H1 (cell line): ENCODE measurements around the gene SDSL. TPM values are rescaled to one million over a fixed set of nuclear protein-coding genes. Genes with fewer than 3 reads are reported as not detected.
A peak's percentile ranks its signal among the peaks of the same experiment; 100 is the strongest.

Experiments used
- CTCF ChIA-PET: fragments of 300-600 bp; sonication (Branson Sonifier 250); formaldehyde crosslinking; loops from one replicate; lab custom pipeline; 2021; ENCODE audit not compliant: partially characterized antibody; lab: Charles Lee
- POLR2A ChIA-PET: fragments of 300-600 bp; sonication (Branson Sonifier 250); formaldehyde crosslinking; loops from one replicate; lab custom pipeline; 2021; ENCODE audit warnings: inconsistent platforms; ENCODE audit not compliant: partially characterized antibody; lab: Charles Lee
- DNase-seq, 2 experiments: peaks; one replicate each; pipeline versions ENCODE4 v3.0.0 to v3.0.0-alpha.2; 2010 to 2022; ENCODE audit warnings: low spot score in 2 of 2, low read depth in 1 of 2, mixed read lengths in 1 of 2
- FAIRE-seq: peaks from 2 replicates; lab custom pipeline; 2011; peaks lifted over from hg19 to GRCh38; lab: Jason Lieb, UNC
- H2AFZ ChIP-seq: 2 replicates; pipeline ENCODE4 v1.8.1; 2012; ENCODE audit warnings: low read length, inconsistent platforms
- H2AK5ac ChIP-seq: 2 replicates; pipeline ENCODE4 v1.6.1; 2013; ENCODE audit warnings: low read depth, low read length
- H2BK120ac ChIP-seq: replicated peaks from 2 replicates; pipeline ENCODE3; 2013; ENCODE audit warnings: low read depth, low read length, inconsistent platforms
- H2BK12ac ChIP-seq: 2 replicates; pipeline ENCODE4 v1.6.1; 2013; ENCODE audit warnings: low read depth, low read length
- H2BK15ac ChIP-seq: 2 replicates; pipeline ENCODE4 v1.6.1; 2013; ENCODE audit warnings: low read length
- H2BK20ac ChIP-seq: 2 replicates; pipeline ENCODE4 v1.6.1; 2013; ENCODE audit warnings: low read length
- H2BK5ac ChIP-seq: 2 replicates; pipeline ENCODE4 v1.6.1; 2013; ENCODE audit warnings: low read depth, low read length
- H3K14ac ChIP-seq: 2 replicates; pipeline ENCODE4 v1.6.1; 2013; ENCODE audit warnings: inconsistent platforms; ENCODE audit not compliant: insufficient read length
- H3K18ac ChIP-seq: 2 replicates; pipeline ENCODE4 v1.6.1; 2013; ENCODE audit warnings: low read length; ENCODE audit errors: extremely low read depth
- H3K23ac ChIP-seq: 2 replicates; pipeline ENCODE4 v1.6.1; 2013; ENCODE audit warnings: inconsistent platforms; ENCODE audit not compliant: insufficient read length
- H3K23me2 ChIP-seq: 2 replicates; pipeline ENCODE4 v1.6.1; 2013; ENCODE audit warnings: low read depth, low read length
- H3K27ac ChIP-seq: 2 replicates; pipeline ENCODE4 v1.6.1; 2011; ENCODE audit warnings: low read depth, low read length, inconsistent platforms
- H3K27me3 ChIP-seq, 4 experiments: replicated peaks in 1 of 4; 1 replicate in 1 of 4; 2 replicates in 3 of 4; pipeline versions ENCODE4 v1.6.1 to v1.8.1; 2011 to 2013; ENCODE audit warnings: low read length in 3 of 4, mild to moderate bottlenecking in 3 of 4, inconsistent platforms in 2 of 4, mixed read lengths in 2 of 4, moderate library complexity in 1 of 4; ENCODE audit not compliant: control insufficient read depth in 3 of 4, insufficient read depth in 3 of 4; ENCODE audit errors: extremely low read depth in 1 of 4
- H3K36me3 ChIP-seq, 4 experiments: 2 replicates each; pipeline versions ENCODE4 v1.6.1 to v1.8.1; 2011 to 2013; ENCODE audit warnings: mild to moderate bottlenecking in 4 of 4, low read length in 3 of 4, moderate library complexity in 2 of 4, control low read depth in 1 of 4, inconsistent platforms in 1 of 4; ENCODE audit not compliant: insufficient read depth in 4 of 4, control insufficient read depth in 2 of 4
- H3K4ac ChIP-seq: replicated peaks from 2 replicates; pipeline ENCODE3; 2013; ENCODE audit warnings: low read length, low read depth, mixed read lengths, inconsistent platforms; ENCODE audit not compliant: insufficient read length
- H3K4me1 ChIP-seq, 4 experiments: replicated peaks in 1 of 4; 1 replicate in 1 of 4; 2 replicates in 3 of 4; pipeline versions ENCODE4 v1.6.1 to v1.8.1; 2011 to 2013; ENCODE audit warnings: low read length in 3 of 4, inconsistent platforms in 2 of 4, mixed read lengths in 1 of 4; ENCODE audit not compliant: insufficient read depth in 4 of 4, control insufficient read depth in 3 of 4
- H3K4me2 ChIP-seq, 2 experiments: 2 replicates each; pipeline versions ENCODE4 v1.6.1 to v1.8.1; 2011 to 2013; ENCODE audit warnings: low read depth in 2 of 2, low read length in 2 of 2, control low read depth in 1 of 2, inconsistent platforms in 1 of 2, mild to moderate bottlenecking in 1 of 2; ENCODE audit not compliant: insufficient read depth in 1 of 2
- H3K4me3 ChIP-seq, 4 experiments: fragments of 200-600, 300-600 bp in 1 of 4; sonication (generic), shearing (Covaris generic), sonication (Bioruptor Twin) in 1 of 4; 2 replicates each; pipeline versions ENCODE4 v1.5.1 to v1.8.1; 2011 to 2016; ENCODE audit warnings: low read length in 4 of 4, low read depth in 3 of 4, control low read depth in 2 of 4, inconsistent platforms in 2 of 4, mild to moderate bottlenecking in 2 of 4, mixed read lengths in 1 of 4, moderate library complexity in 1 of 4; ENCODE audit not compliant: insufficient read depth in 2 of 4; ENCODE audit errors: extremely low read depth in 1 of 4
- H3K56ac ChIP-seq: replicated peaks from 2 replicates; pipeline ENCODE3; 2013; ENCODE audit warnings: low read depth, mild to moderate bottlenecking, mixed read lengths, low read length, inconsistent platforms; ENCODE audit not compliant: insufficient read length
- H3K79me1 ChIP-seq: 2 replicates; pipeline ENCODE4 v1.6.1; 2013; ENCODE audit warnings: low read depth, low read length, control low read depth
- H3K79me2 ChIP-seq, 2 experiments: 2 replicates each; pipeline versions ENCODE4 v1.6.1 to v1.8.1; 2012 to 2013; ENCODE audit warnings: low read length in 2 of 2, mild to moderate bottlenecking in 2 of 2, inconsistent platforms in 1 of 2; ENCODE audit not compliant: insufficient read depth in 2 of 2, control insufficient read depth in 1 of 2
- H3K9ac ChIP-seq, 4 experiments: replicated peaks in 1 of 4; 1 replicate in 1 of 4; 2 replicates in 3 of 4; pipeline versions ENCODE4 v1.6.1 to v1.8.1; 2011 to 2013; ENCODE audit warnings: low read depth in 3 of 4, low read length in 3 of 4, control low read depth in 2 of 4, mild to moderate bottlenecking in 2 of 4, moderate library complexity in 2 of 4, inconsistent platforms in 1 of 4; ENCODE audit errors: extremely low read depth in 1 of 4
- H3K9me3 ChIP-seq, 2 experiments: 2 replicates each; pipeline versions ENCODE4 v1.6.1 to v1.8.1; 2012 to 2013; ENCODE audit warnings: mild to moderate bottlenecking in 2 of 2, moderate library complexity in 2 of 2, control low read depth in 1 of 2, inconsistent platforms in 1 of 2, low read depth in 1 of 2, low read length in 1 of 2, mixed read lengths in 1 of 2; ENCODE audit not compliant: insufficient read depth in 2 of 2
- H4K20me1 ChIP-seq, 2 experiments: replicated peaks in 1 of 2; 2 replicates each; pipeline versions ENCODE3 to v1.8.1; 2011 to 2013; ENCODE audit warnings: inconsistent platforms in 2 of 2, low read length in 2 of 2, mild to moderate bottlenecking in 1 of 2; ENCODE audit not compliant: insufficient read depth in 2 of 2, control insufficient read depth in 1 of 2
- H4K5ac ChIP-seq: 2 replicates; pipeline ENCODE4 v1.6.1; 2013; ENCODE audit warnings: low read length, low read depth, mixed read lengths, inconsistent platforms; ENCODE audit not compliant: insufficient read length
- H4K8ac ChIP-seq: 2 replicates; pipeline ENCODE4 v1.8.0; 2013; ENCODE audit warnings: mild to moderate bottlenecking, moderate library complexity, low read length, inconsistent platforms; ENCODE audit not compliant: insufficient read depth; ENCODE audit errors: extremely low read depth
- H4K91ac ChIP-seq: replicated peaks from 2 replicates; pipeline ENCODE3; 2013; ENCODE audit warnings: low read length, mixed read lengths, inconsistent platforms; ENCODE audit not compliant: insufficient read length
- EZH2 ChIP-seq: fragments of 200-600 bp; sonication (generic); IDR thresholded peaks from 2 replicates; pipeline ENCODE4 v1.7.1; 2012; ENCODE audit warnings: low read depth, mild to moderate bottlenecking, moderate library complexity, low read length, inconsistent platforms; ENCODE audit not compliant: severe bottlenecking
- SAP30 ChIP-seq: fragments of 300-600 bp; sonication (generic); IDR thresholded peaks from 2 replicates; pipeline ENCODE4 v1.7.1; 2012; ENCODE audit warnings: low read length, moderate library complexity, mild to moderate bottlenecking, inconsistent platforms; ENCODE audit not compliant: insufficient read depth, insufficient replicate concordance
- WGBS, 2 experiments: shearing (Covaris generic) in 1 of 2; methylation state at CpG; one replicate each; pipeline versions ENCODE4 v1.1.6 to v1.1.7; 2013 to 2015; ENCODE audit warnings: low lambda C conversion rate in 2 of 2, mixed read lengths in 2 of 2, inconsistent platforms in 1 of 2, low coverage in 1 of 2, missing lambda C conversion rate in 1 of 2; ENCODE audit not compliant: insufficient replicate concordance in 2 of 2, insufficient coverage in 1 of 2, insufficient read length in 1 of 2; ENCODE audit errors: extremely low coverage in 1 of 2, missing lambda C conversion rate in 1 of 2; 5-methylcytosine and 5-hydroxymethylcytosine counted together
- polyA plus RNA-seq, 7 experiments: library from polyadenylated mRNA; depleted of rRNA in 3 of 7; stranded (reverse) in 5 of 7; unstranded in 2 of 7; fragments of >200 nt in 5 of 7; fragments of 200-250 nt in 2 of 7; gene quantifications; 1 replicate in 5 of 7; 2 replicates in 1 of 7; 4 replicates in 1 of 7; pipeline versions ENCODE4 v1.2.1 to v1.2.3, GENCODE V29; 2011 to 2013; ENCODE audit warnings: missing spikeins in 2 of 7, mixed read lengths in 2 of 7
- total RNA-seq: library from RNA; stranded (reverse); fragmentation: NEBNext Ultra II Directional; extraction: Animal tissue kit (Norgen Biotek cat#: 25700); gene quantifications from 2 replicates; pipeline ENCODE4 v1.2.1, GENCODE V29; 2021

SDSL gene
- total and polyA plus RNA-seq, 2 of the 8 experiments (the other 6 are each of a cell fraction or from before 2014, with no cell fraction given), result 0.69 to 1.3 TPM

GRCh38 chr12:113479216-113479589 is 57.0 kb downstream of the SDSL start:
- peak overlapping the region; percentile 33 to 57 (median 50); a peak in 6 of 8 replicates for H3K4me3 ChIP-seq
- H2AFZ ChIP-seq, result no peak overlapping the region
- no peak overlapping the region for H3K56ac ChIP-seq
- H3K23me2 ChIP-seq, result peaks cover 14% of the 10 kb centered on the region
- H3K9me3 ChIP-seq, result no peaks in the 10 kb centered on the region
- H3K4me1 ChIP-seq, result peaks cover 12 to 46% (median 23%) of the 10 kb centered on the region in 4 experiments
- H4K8ac ChIP-seq, result no peak overlapping the region; the same call in 1 of the 2 replicates
- TF ChIP-seq EZH2 (peak; percentile 80), SAP30 (no peak)
- H3K79me1 ChIP-seq, result no peaks in the 10 kb centered on the region; the same call in 1 of the 2 replicates
- POLR2A ChIA-PET, result interaction anchor here (1.6 to 3.7 kb wide), 3 partner anchors 8 to 14 kb away, joined by 7 to 15 read pairs (median 14); no protein-coding TSS in a partner anchor
- 6% methylated on average over 11 of the region's 11 CpGs; no CpG with 5 or more reads in 1 of the 2 experiments for WGBS, 2 experiments
- H2BK15ac ChIP-seq, result peak overlapping the region; percentile 90; the same call in 1 of the 2 replicates
- peak overlapping the region; percentile 56 for H3K18ac ChIP-seq
- CTCF ChIA-PET, result interaction anchor here (0.9 to 4.7 kb wide), 10 partner anchors 9 to 256 kb away, joined by 3 to 30 read pairs (median 3); no protein-coding TSS in a partner anchor
- H3K4me2 ChIP-seq, result peak overlapping the region; percentile 81 to 93
- H4K5ac ChIP-seq, result no peak overlapping the region
- peak overlapping the region; percentile 62; the same call in 1 of the 2 replicates for H2BK20ac ChIP-seq
- H3K36me3 ChIP-seq, result peaks cover 0 to 15% (median 0%) of the 10 kb centered on the region in 4 experiments; a peak in 1 of 8 replicates
- peak overlapping the region; percentile 77 for H2BK120ac ChIP-seq
- no peak overlapping the region for H4K91ac ChIP-seq
- no peak overlapping the region; the same call in 1 of the 2 replicates for H2BK5ac ChIP-seq
- no peak for DNase-seq
- no peaks in the 10 kb centered on the region; a peak in 1 of 4 replicates for H3K79me2 ChIP-seq
- H3K4ac ChIP-seq, result no peak overlapping the region
- no peak overlapping the region for H3K14ac ChIP-seq
- H4K20me1 ChIP-seq, result peaks cover 10% of the 10 kb centered on the region in 2 experiments
- no peak for FAIRE-seq
- H3K23ac ChIP-seq, result no peak overlapping the region
- H3K9ac ChIP-seq, result peak overlapping the region in 2 of 4 experiments; percentile 2 to 42; a peak in 1 of 7 replicates
- H2AK5ac ChIP-seq, result 0 out of 2 replicates have a peak overlapping the region, but pooled peaks have one; percentile 91
- peaks cover 52 to 74% (median 69%) of the 10 kb centered on the region in 4 experiments for H3K27me3 ChIP-seq
- peak overlapping the region; percentile 94; the same call in 1 of the 2 replicates for H2BK12ac ChIP-seq
- H3K27ac ChIP-seq, result no peak overlapping the region
